Cardiac muscle cell (in vitro differentiated cells and primary cell): ENCODE results near the gene RARB. TPM values are rescaled to one million over a fixed set of nuclear protein-coding genes. Genes with fewer than 3 reads are reported as not detected.

Experiments
- DNase-seq, 2 donors: peaks; one replicate each; pipeline versions ENCODE4 v3.0.0 to v3.0.0-alpha.2; 2010 to 2017; ENCODE audit warnings: low read depth in 1 of 2, low spot score in 1 of 2
- H3K27ac ChIP-seq: fragments of 200-600 bp; sonication (generic); 2 replicates; pipeline ENCODE4 v1.5.1; 2016
- H3K27me3 ChIP-seq: fragments of 200-600 bp; sonication (generic); 2 replicates; pipeline ENCODE4 v1.6.0; 2016; ENCODE audit warnings: control low read depth
- H3K36me3 ChIP-seq: fragments of 200-600 bp; sonication (generic); 2 replicates; pipeline ENCODE4 v1.5.1; 2016; ENCODE audit warnings: control low read depth
- H3K4me1 ChIP-seq: fragments of 200-600 bp; sonication (generic); 2 replicates; pipeline ENCODE4 v1.8.1; 2017; ENCODE audit warnings: low read depth, mild to moderate bottlenecking, mixed run types
- H3K4me3 ChIP-seq: fragments of 200-600 bp; sonication (generic); 2 replicates; pipeline ENCODE4 v1.5.1; 2016; ENCODE audit warnings: mild to moderate bottlenecking
- H3K9me3 ChIP-seq: fragments of 200-600 bp; sonication (generic); 2 replicates; pipeline ENCODE4 v1.5.1; 2017; ENCODE audit warnings: low read depth, mild to moderate bottlenecking, control low read depth
- CTCF ChIP-seq: IDR thresholded peaks from 2 replicates; pipeline ENCODE4 v1.5.1; 2012; ENCODE audit warnings: low read depth, mild to moderate bottlenecking, low read length
- polyA plus RNA-seq: library from polyadenylated mRNA; unstranded; fragments of >200 nt; fragmentation: Nextera tagmentation; extraction: Ambion mirVana; gene quantifications from 2 replicates; pipeline ENCODE4 v1.2.1, GENCODE V29; 2016
- total RNA-seq: library from RNA; depleted of rRNA; stranded (reverse); fragments of >200 nt; gene quantifications from 2 replicates; pipeline ENCODE4 v1.2.3, GENCODE V29; 2016

The RARB gene
- total and polyA plus RNA-seq, 2 experiments from 2014 or later = 22.4 to 27.2 TPM

GRCh38 chr3:25447925-25448324 lies 19.9 kb downstream of the RARB start:
- DNase-seq = no peak
- H3K4me3 ChIP-seq = no peak overlapping the region
- peak overlapping the region; percentile 92 for H3K27ac ChIP-seq
- no peak for TF ChIP-seq CTCF
- H3K36me3 ChIP-seq = no peaks in the 10 kb centered on the region
- H3K27me3 ChIP-seq = no peaks in the 10 kb centered on the region
- no peaks in the 10 kb centered on the region for H3K9me3 ChIP-seq
- H3K4me1 ChIP-seq = peaks cover 17% of the 10 kb centered on the region

GRCh38 chr3:25448750-25449692 lies 21.0 kb downstream of the RARB start:
- Histone ChIP-seq H3K27me3 (no peaks in the 10 kb centered on the region), H3K4me1 (peaks cover 24% of the 10 kb centered on the region), H3K36me3 (no peaks in the 10 kb centered on the region), H3K4me3 (no peak overlapping the region), H3K27ac (peak overlapping the region; percentile 92), H3K9me3 (no peaks in the 10 kb centered on the region)
- TF ChIP-seq CTCF = no peak
- peak; percentile 91 to 92 for DNase-seq

GRCh38 chr3:25449857-25450256 lies 21.8 kb downstream of the RARB start:
- Histone ChIP-seq H3K27me3 (no peaks in the 10 kb centered on the region), H3K27ac (peak overlapping the region; percentile 92), H3K4me3 (no peak overlapping the region), H3K36me3 (no peaks in the 10 kb centered on the region), H3K4me1 (peaks cover 32% of the 10 kb centered on the region), H3K9me3 (no peaks in the 10 kb centered on the region)
- no peak for DNase-seq
- TF ChIP-seq CTCF = no peak

- H3K4me3 ChIP-seq = no peak overlapping the region
- peak overlapping the region; percentile 17 for H3K27ac ChIP-seq
- DNase-seq = no peak
- H3K27me3 ChIP-seq = no peaks in the 10 kb centered on the region
- TF ChIP-seq CTCF = no peak
- H3K4me1 ChIP-seq = peaks cover 53% of the 10 kb centered on the region
- no peaks in the 10 kb centered on the region for H3K9me3 ChIP-seq
- no peaks in the 10 kb centered on the region for H3K36me3 ChIP-seq
Observed at GRCh38 chr3:25452192-25452591, 24.1 kb downstream of the RARB start.

GRCh38 chr3:25452740-25453139 lies 24.7 kb downstream of the RARB start:
- no peak for DNase-seq
- Histone ChIP-seq H3K9me3 (no peaks in the 10 kb centered on the region), H3K36me3 (no peaks in the 10 kb centered on the region), H3K27me3 (no peaks in the 10 kb centered on the region), H3K4me1 (peaks cover 59% of the 10 kb centered on the region), H3K4me3 (no peak overlapping the region), H3K27ac (no peak overlapping the region)
- no peak for TF ChIP-seq CTCF
